A673 (cell line): ENCODE results near the gene MAST4. TPM values are rescaled to one million over a fixed set of nuclear protein-coding genes. Genes with fewer than 3 reads are reported as not detected.

Experiments used
- BruUV-seq: library from RNA; stranded (reverse); fragments of 400-500 nt; replicated peaks from 2 replicates; lab custom pipeline; 2021; lab: Mats Ljungman, UMichigan
- CTCF ChIA-PET: fragments of 300-600 bp; sonication (Branson Sonifier 250); formaldehyde crosslinking; loops from one replicate; lab custom pipeline; 2022; ENCODE audit warnings: antibody characterized with exemption; lab: Charles Lee
- POLR2A ChIA-PET: fragments of 300-600 bp; sonication (Branson Sonifier 250); formaldehyde crosslinking; loops from one replicate; lab custom pipeline; 2022; ENCODE audit warnings: antibody characterized with exemption; ENCODE audit not compliant: low non-redundant PET; lab: Charles Lee
- DNase-seq: peaks from one replicate; pipeline ENCODE4 v3.0.0-alpha.2; 2015; ENCODE audit warnings: low spot score
- H3K27ac ChIP-seq: fragments of 200-600 bp; sonication (generic); 2 replicates; pipeline ENCODE4 v1.5.1; 2016; ENCODE audit warnings: mixed run types, low read depth, mild to moderate bottlenecking, mixed read lengths, antibody characterized with exemption, low read length; ENCODE audit not compliant: poor library complexity, severe bottlenecking
- H3K27me3 ChIP-seq: fragments of 200-600 bp; sonication (generic); replicated peaks from 2 replicates; pipeline ENCODE4 v1.6.1; 2017; ENCODE audit warnings: mixed run types, low read depth, mild to moderate bottlenecking, mixed read lengths, antibody characterized with exemption, low read length; ENCODE audit not compliant: insufficient read depth, poor library complexity
- H3K36me3 ChIP-seq: fragments of 200-600 bp; sonication (generic); 2 replicates; pipeline ENCODE4 v1.6.1; 2016; ENCODE audit warnings: mixed run types, mild to moderate bottlenecking, mixed read lengths, antibody characterized with exemption, low read length; ENCODE audit not compliant: insufficient read depth, poor library complexity, severe bottlenecking
- H3K4me1 ChIP-seq: fragments of 200-600 bp; sonication (generic); 2 replicates; pipeline ENCODE4 v1.6.1; 2017; ENCODE audit warnings: mixed run types, mild to moderate bottlenecking, mixed read lengths, antibody characterized with exemption, low read length; ENCODE audit not compliant: insufficient read depth, poor library complexity, severe bottlenecking
- H3K4me3 ChIP-seq: fragments of 200-600 bp; sonication (generic); 2 replicates; pipeline ENCODE4 v1.5.1; 2016; ENCODE audit warnings: low read depth, mixed run types, mild to moderate bottlenecking, mixed read lengths, low read length; ENCODE audit not compliant: poor library complexity, severe bottlenecking
- H3K9me3 ChIP-seq: fragments of 200-600 bp; sonication (generic); 2 replicates; pipeline ENCODE4 v1.6.1; 2016; ENCODE audit warnings: mixed run types, low read depth, mild to moderate bottlenecking, mixed read lengths, antibody characterized with exemption, low read length; ENCODE audit not compliant: poor library complexity, severe bottlenecking
- CTCF ChIP-seq: fragments of 300-800, 200-600 bp; sonication (generic); conservative IDR thresholded peaks from 2 replicates; pipeline ENCODE4 v1.5.1; 2017; ENCODE audit warnings: low read depth, mild to moderate bottlenecking, antibody characterized with exemption, low read length, moderate library complexity, mixed read lengths
- EZH2 ChIP-seq: fragments of 200-600 bp; sonication (generic); IDR thresholded peaks from 2 replicates; pipeline ENCODE4 v1.6.1; 2017; ENCODE audit warnings: borderline replicate concordance, low read depth, mild to moderate bottlenecking, mixed read lengths, antibody characterized with exemption, low read length; ENCODE audit not compliant: poor library complexity, severe bottlenecking
- intact Hi-C: fragments of 100-400 bp; cut with micrococcal nuclease; formaldehyde crosslinking; loops from one replicate; pipeline ENCODE4 v1.10.0; 2022; ENCODE audit not compliant: unreplicated experiment
- total RNA-seq: library from RNA; stranded (reverse); gene quantifications from 2 replicates; pipeline ENCODE4 v1.2.3, GENCODE V29; 2021

The MAST4 gene
- total RNA-seq, 1 experiment from 2014 or later = 4.5 TPM

GRCh38 chr5:66851306-66851705 lies 255.1 kb downstream of the MAST4 start:
- Histone ChIP-seq H3K27ac (no peak overlapping the region), H3K27me3 (no peaks in the 10 kb centered on the region), H3K9me3 (no peaks in the 10 kb centered on the region), H3K36me3 (no peaks in the 10 kb centered on the region), H3K4me3 (no peak overlapping the region), H3K4me1 (peaks cover 6% of the 10 kb centered on the region)
- CTCF ChIA-PET = no interaction called here
- no peak for TF ChIP-seq EZH2
- no peak for TF ChIP-seq CTCF
- POLR2A ChIA-PET = no interaction called here
- intact Hi-C loops = no loop called here
- BruUV-seq = no TSS peak
- no peak for DNase-seq

GRCh38 chr5:66854416-66854815 lies 258.2 kb downstream of the MAST4 start:
- no peak overlapping the region for H3K4me3 ChIP-seq
- ChIA-PET CTCF (no interaction called here), POLR2A (interaction anchor here (0.5 kb wide), 1 partner anchor 821 kb away, joined by 3 read pairs; no protein-coding TSS in a partner anchor)
- H3K4me1 ChIP-seq = peaks cover 6% of the 10 kb centered on the region
- no peak for DNase-seq
- BruUV-seq = no TSS peak
- no peaks in the 10 kb centered on the region for H3K9me3 ChIP-seq
- H3K36me3 ChIP-seq = no peaks in the 10 kb centered on the region
- H3K27ac ChIP-seq = no peak overlapping the region
- H3K27me3 ChIP-seq = no peaks in the 10 kb centered on the region
- TF ChIP-seq EZH2 (no peak), CTCF (no peak)
- intact Hi-C loops = no loop called here

- ChIA-PET CTCF (no interaction called here), POLR2A (no interaction called here)
- TF ChIP-seq CTCF (no peak), EZH2 (no peak)
- no peaks in the 10 kb centered on the region for H3K27me3 ChIP-seq
- H3K4me1 ChIP-seq = no peaks in the 10 kb centered on the region
- no peaks in the 10 kb centered on the region for H3K9me3 ChIP-seq
- no peak overlapping the region for H3K27ac ChIP-seq
- no peak for DNase-seq
- BruUV-seq = no TSS peak
- no peak overlapping the region for H3K4me3 ChIP-seq
- H3K36me3 ChIP-seq = no peaks in the 10 kb centered on the region
- intact Hi-C loops = no loop called here
Measured at GRCh38 chr5:66856041-66856805, 260.0 kb downstream of the MAST4 start.
